NCI-H187 treated with DMSO at 0.1 percent for 48 hours (cell line): ENCODE results near the gene AKAP12.

ENCODE experiments used
- DNase-seq: peaks from one replicate; lab custom pipeline; 2025; lab: John Stamatoyannopoulos, UW

The AKAP12 gene

DNA sequence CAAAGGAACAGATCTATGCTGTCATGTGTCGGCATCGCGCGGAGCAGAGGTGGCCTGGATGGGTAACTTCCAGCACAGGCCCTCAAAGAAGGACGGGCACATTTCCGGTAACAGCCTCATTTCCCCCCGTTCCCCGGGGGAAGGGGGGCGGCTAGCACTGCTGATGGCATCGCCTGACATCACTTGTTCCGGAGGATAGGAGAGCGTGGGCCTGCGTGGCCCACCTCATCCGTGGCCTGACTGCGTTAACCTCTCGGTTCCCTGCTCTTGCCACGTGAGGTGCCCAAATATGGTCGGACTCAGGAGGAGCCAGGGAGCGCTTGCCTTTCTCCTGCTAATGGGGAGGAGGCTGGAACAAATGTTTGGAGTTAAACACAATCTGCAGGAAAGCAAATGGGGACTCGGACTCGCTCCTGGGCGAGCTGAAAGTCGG is at the start of gene AKAP12:
AKAP12 (plus strand) TSS at position 365 of the 433 bp plus-strand sequence. CDS start 596 bp downstream, outside the sequence.
- no peak for DNase-seq

DNA sequence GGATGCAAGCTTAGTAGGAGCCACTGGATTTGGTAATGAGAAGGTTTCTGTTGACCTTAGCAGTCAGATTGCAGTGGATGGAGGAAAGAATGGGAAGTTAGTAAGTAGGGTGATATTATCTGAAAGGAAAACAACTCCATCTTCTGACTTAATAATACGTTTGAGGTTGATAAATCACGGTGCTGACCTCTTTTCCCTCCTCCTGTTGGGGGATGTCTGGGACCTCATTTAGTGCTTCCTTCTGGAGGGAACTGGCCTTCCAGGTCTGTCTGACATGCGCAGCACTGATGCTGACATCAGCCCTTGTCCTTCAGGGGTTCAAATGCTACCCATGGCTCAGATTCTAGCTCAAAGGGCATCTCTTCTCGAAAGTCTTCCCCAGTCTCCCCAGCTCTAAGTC is 48.2 kb upstream of the AKAP12 start:
- DNase-seq, result no peak

DNA sequence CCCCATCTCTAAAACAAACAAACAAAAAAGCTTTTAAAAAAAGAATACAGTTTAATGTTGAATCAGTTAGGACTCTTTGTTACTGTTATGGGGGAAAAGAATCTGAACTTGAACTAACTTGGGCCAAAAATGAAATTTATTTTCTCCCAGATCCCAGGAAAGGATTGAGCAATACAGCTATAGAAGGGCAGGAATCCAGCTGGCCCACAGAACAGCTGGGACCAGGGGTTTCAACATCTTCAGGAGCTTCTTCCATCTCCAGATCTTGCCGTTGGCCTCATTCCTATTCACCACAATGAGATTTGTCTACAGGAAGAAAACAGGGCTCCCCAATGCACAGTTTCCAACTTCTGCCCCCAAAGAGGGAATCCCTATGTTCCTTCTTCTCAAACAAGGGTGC is 43.2 kb upstream of the AKAP12 start:
- no peak for DNase-seq

- DNase-seq, result no peak
These were observed 42.2 kb upstream of the AKAP12 start for GRCh38 chr6:151197556-151197955.

DNA sequence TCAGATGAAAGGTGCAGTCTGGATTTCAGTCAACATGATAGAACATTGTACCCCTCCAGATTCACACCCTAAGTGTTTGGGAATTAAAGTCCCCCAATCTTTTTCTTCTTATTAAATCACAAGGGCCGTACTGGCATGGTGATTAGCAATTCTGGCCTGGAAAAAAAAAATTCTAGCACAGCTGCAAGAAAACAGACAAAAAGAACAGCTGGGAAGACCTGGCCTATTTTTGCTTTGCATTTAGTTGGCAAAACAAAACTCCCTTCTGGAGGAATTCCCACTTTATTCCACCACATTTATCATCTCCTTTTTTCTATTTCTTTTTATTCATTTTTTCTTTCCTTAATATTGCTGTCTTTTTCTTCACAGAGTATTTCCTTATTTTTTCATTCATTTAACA is 39.8 kb upstream of the AKAP12 start:
- no peak for DNase-seq

GRCh38 chr6:151205721-151206600 is 33.8 kb upstream of the AKAP12 start:
- no peak for DNase-seq

- no peak for DNase-seq
These were observed 32.1 kb upstream of the AKAP12 start for GRCh38 chr6:151207674-151208073.

DNA sequence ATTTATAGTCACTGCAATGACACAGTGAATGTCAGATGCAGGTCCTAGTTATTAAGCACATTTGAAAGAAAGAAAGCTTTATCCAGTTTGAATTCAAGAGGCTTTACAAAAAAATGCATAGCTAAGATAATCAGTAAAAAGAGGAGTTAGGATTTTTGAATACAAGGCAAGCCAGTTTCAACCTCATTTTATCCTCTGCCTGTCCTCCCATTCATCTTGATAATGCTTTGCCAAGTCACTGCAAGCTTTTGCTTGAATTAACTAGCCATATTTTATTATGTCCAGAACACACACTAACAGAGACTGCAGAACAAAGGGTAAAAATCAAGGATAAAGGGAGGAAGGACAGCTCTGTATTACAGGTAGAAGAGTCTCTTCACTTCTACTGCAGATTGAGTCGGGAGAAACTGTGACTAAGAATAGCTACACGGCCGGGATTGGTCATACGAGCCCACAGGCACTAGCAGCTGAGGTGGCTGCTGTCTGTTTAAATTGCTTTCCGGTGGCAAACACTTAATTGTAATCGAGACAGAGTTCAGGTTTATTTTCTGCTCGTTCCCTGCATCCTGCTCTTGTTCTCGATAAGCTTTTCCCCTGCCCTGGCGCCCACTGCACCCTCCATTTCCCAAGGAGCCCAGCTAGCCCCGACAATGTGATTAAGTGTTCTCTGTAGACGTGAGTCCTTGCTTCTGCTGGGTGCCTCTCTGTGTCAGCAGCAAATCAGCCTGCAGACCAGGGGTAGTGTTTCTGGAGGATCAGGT is 30.5 kb upstream of the AKAP12 start:
- DNase-seq, result peak; percentile 10

- no peak for DNase-seq
These were observed 28.7 kb upstream of the AKAP12 start for GRCh38 chr6:151211075-151211474.

DNA sequence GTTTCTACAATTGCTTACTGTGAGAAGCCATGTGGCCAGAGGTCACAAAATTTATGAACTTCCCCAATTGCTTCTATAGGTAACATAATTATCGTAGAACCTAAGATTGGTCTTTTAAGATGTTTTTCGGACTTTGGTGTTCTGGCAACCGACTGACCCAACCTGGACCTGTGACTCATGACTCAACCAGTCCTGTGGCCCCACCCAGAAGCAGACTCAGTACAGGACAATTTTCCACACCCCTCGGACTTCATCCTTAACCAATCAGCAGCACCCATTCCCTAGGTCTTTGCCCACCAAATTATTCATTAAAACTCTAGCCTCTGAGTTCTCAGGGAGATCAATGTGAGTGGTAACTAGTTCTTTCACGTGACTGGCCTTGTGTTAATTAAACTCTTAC is 26.4 kb upstream of the AKAP12 start:
- DNase-seq, result no peak

DNA sequence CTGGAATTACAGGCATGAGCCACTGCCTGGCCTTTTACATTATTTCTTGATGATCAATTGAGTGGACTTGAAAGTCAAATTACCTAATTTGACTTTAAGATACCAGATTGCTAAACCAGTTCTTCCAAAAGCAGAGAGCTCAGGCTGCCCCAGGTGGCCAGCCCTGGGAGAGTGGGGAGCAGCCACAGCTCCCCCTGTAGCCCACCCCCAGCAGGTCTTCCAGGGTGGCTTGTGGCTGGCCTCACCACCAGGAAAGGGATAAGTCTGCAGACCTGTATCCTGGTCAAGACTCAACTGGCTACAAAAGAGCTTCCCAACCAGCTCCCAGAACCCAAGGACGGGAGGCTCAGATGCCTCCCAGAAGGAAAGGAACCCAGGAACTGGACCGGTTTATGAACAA is 23.8 kb upstream of the AKAP12 start:
- DNase-seq, result no peak

- DNase-seq, result no peak
These were observed 23.0 kb upstream of the AKAP12 start for GRCh38 chr6:151216804-151217203.

- no peak for DNase-seq
These were observed 20.6 kb upstream of the AKAP12 start for GRCh38 chr6:151219192-151219591.

DNA sequence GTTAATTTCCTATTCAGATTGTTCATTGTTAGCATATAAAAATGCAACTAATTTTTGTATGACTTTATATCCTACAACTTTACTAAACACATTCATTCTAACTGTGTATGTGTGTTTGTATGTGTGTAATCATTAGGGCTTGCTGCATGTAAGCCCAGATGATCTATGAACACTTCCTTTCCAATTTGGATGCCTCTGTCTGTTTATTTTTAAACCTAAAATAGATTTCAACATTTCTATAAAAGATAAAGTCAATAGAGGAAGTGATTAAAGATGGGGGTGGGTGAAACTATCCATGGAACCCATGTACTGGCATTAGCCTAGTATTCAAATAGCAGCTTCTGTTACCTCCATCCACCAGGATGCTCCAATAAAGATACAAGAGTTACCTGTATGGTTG is 15.7 kb upstream of the AKAP12 start:
- no peak for DNase-seq

- DNase-seq, result no peak
These were observed 13.8 kb upstream of the AKAP12 start for GRCh38 chr6:151225919-151226318.

- DNase-seq, result no peak
These were observed 10.9 kb upstream of the AKAP12 start for GRCh38 chr6:151228788-151229400.

DNA sequence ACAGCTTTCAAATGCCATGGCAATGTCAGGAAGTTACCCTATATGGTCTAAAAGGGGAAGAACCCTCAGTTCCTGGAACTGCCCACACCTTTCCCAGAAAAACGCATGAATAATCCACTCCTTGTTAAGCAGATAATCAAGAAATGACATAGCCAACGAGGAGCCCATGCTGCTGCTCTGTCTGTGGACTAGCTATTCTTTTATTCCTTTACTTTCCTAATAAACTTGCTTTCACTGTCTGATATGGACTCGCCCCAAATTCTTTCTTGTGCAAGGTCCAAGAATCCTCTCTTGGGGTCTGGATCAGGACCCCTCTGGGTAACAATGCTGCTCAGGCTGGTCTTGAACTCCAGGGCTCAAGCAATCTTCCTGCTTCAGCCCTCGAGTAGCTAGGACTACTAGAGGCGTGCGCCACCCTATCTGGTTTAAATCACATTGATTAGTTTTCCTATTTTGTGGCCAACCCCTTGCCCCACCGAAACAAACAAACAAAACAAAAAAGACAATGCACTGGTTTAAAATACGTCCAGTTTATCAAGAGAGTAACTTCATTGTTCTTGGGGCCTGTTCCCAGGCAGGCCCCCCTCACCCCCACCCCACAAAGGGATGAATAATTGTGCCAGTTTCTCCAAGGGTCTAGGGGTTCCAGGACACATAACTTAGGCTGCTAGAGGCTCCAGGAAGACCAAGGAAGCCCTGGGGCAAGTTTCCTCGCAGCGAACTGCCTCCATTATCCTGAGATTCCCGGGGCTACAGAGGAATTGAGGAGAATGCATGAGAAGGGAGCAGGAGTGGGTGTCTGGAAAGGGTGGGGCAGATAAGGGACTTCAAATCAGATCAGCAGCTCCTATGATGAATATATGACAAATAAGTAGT is 10.1 kb upstream of the AKAP12 start:
- no peak for DNase-seq

GRCh38 chr6:151230277-151230577 is 9.5 kb upstream of the AKAP12 start:
- DNase-seq, result no peak

DNA sequence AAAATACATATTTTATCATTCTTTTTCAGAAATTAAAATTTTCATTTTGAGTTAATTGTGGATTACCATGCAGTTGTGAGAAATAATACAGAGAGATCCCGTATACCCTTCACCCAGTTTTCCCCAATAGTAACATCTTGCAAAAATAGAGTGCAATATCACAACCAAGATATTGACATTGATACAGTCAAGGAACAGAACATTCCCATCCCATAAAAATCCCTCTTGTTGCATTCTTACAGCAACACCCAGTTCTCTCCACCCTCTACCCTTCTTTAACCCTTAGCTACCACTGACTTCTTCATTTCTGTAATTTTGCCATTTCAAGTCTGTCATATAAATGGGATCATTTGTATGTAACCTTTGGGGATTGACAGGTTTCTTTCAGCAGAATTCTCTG is 6.9 kb upstream of the AKAP12 start:
- DNase-seq, result no peak

- DNase-seq, result no peak
These were observed 6.0 kb upstream of the AKAP12 start for GRCh38 chr6:151233731-151234130.

GRCh38 chr6:151236668-151237401 is 2.9 kb upstream of the AKAP12 start:
- DNase-seq, result no peak
